NCI-H2171 (cell line): ENCODE data around the gene PCK1.

Experiments
- DNase-seq: peaks from one replicate; lab custom pipeline; 2025; lab: John Stamatoyannopoulos, UW

The PCK1 gene

GRCh38 chr20:57536771-57537724 lies 23.9 kb upstream of the PCK1 start:
- no peak for DNase-seq

GRCh38 chr20:57537822-57538221 lies 23.1 kb upstream of the PCK1 start:
- DNase-seq: no peak

- DNase-seq: no peak
These were observed 21.0 kb upstream of the PCK1 start for GRCh38 chr20:57539889-57540288.

- no peak for DNase-seq
These were observed 19.9 kb upstream of the PCK1 start for GRCh38 chr20:57540890-57541580.

GRCh38 chr20:57543754-57544153 lies 17.2 kb upstream of the PCK1 start:
- no peak for DNase-seq

GRCh38 chr20:57544838-57545564 lies 15.9 kb upstream of the PCK1 start:
- DNase-seq: no peak

- DNase-seq: no peak
These were observed 14.8 kb upstream of the PCK1 start for GRCh38 chr20:57545927-57546662.

- DNase-seq: no peak
These were observed 13.8 kb upstream of the PCK1 start for GRCh38 chr20:57546956-57547649.

- no peak for DNase-seq
These were observed 12.5 kb upstream of the PCK1 start for GRCh38 chr20:57548177-57549058.

GRCh38 chr20:57552471-57552870 lies 8.4 kb upstream of the PCK1 start:
- DNase-seq: no peak

- DNase-seq: no peak
These were observed 7.4 kb upstream of the PCK1 start for GRCh38 chr20:57553376-57554018.

- DNase-seq: no peak
These were observed 5.3 kb upstream of the PCK1 start for GRCh38 chr20:57555457-57556184.

GRCh38 chr20:57556980-57557274 lies 4.0 kb upstream of the PCK1 start:
- DNase-seq: no peak

- DNase-seq: no peak
These were observed 2.8 kb upstream of the PCK1 start for GRCh38 chr20:57557926-57558613.

- no peak for DNase-seq
These were observed 2.2 kb upstream of the PCK1 start for GRCh38 chr20:57558614-57559288.

- DNase-seq: no peak
These were observed 1.6 kb upstream of the PCK1 start for GRCh38 chr20:57559289-57559634.

GRCh38 chr20:57559658-57560553 lies 1.0 kb upstream of the PCK1 start:
- no peak for DNase-seq
